ENCODE measurements around the gene TRIM71. TPM values are rescaled to one million over a fixed set of nuclear protein-coding genes. Genes with fewer than 3 reads are reported as not detected.

TRIM71 gene
- total and polyA plus RNA-seq, 8 donors: under 0.01 to 2.8 (median 0.12) TPM; not detected in 3

DNA sequence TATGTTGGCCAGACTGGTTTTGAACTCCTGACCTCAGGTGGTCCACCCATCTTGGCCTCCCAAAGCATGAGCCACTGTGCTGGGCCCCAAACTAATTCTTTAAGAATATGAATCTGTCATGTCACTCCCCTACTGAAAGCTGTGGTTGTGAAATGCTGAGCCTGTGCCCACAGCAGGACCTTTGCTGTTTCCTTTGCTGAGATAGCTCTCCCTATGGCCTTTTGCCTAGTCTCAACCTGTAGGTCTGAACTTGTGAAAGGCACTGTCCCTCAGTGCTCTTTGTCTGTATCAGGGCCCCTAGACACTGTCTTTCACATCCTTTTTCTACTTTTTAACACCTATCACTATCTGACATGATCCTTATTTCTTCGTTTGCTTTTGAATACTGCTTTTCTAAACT lies 70.9 kb downstream of the TRIM71 start:
- H3K27me3 ChIP-seq: peaks cover 0 to 4% (median 0%) of the 10 kb centered on the region in 3 donors
- intact Hi-C loops (cut with DNase I; ENCODE audit: low total_unique reads): no loop called here
- H3K9me3 ChIP-seq: no peaks in the 10 kb centered on the region
- TF ChIP-seq POLR2AphosphoS5 (IDR thresholded peaks at IDR 0.05) (no peak), EP300 (IDR thresholded peaks at IDR 0.05) (no peak), POLR2A (IDR thresholded peaks at IDR 0.05) (no peak)
- TF ChIP-seq, protein P1, sequence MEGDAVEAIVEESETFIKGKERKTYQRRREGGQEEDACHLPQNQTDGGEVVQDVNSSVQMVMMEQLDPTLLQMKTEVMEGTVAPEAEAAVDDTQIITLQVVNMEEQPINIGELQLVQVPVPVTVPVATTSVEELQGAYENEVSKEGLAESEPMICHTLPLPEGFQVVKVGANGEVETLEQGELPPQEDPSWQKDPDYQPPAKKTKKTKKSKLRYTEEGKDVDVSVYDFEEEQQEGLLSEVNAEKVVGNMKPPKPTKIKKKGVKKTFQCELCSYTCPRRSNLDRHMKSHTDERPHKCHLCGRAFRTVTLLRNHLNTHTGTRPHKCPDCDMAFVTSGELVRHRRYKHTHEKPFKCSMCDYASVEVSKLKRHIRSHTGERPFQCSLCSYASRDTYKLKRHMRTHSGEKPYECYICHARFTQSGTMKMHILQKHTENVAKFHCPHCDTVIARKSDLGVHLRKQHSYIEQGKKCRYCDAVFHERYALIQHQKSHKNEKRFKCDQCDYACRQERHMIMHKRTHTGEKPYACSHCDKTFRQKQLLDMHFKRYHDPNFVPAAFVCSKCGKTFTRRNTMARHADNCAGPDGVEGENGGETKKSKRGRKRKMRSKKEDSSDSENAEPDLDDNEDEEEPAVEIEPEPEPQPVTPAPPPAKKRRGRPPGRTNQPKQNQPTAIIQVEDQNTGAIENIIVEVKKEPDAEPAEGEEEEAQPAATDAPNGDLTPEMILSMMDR (IDR thresholded peaks at IDR 0.05): no peak
- DNase-seq: no peak
- peaks cover 0 to 13% (median 9%) of the 10 kb centered on the region in 4 donors for H3K4me1 ChIP-seq
- no peaks in the 10 kb centered on the region for H3K36me3 ChIP-seq
- no peak overlapping the region for H3K27ac ChIP-seq
- H3K4me3 ChIP-seq: no peak overlapping the region
- WGBS, 5 donors: 77 to 88% (median 83%) methylated on average over 1 of the region's 1 CpG

DNA sequence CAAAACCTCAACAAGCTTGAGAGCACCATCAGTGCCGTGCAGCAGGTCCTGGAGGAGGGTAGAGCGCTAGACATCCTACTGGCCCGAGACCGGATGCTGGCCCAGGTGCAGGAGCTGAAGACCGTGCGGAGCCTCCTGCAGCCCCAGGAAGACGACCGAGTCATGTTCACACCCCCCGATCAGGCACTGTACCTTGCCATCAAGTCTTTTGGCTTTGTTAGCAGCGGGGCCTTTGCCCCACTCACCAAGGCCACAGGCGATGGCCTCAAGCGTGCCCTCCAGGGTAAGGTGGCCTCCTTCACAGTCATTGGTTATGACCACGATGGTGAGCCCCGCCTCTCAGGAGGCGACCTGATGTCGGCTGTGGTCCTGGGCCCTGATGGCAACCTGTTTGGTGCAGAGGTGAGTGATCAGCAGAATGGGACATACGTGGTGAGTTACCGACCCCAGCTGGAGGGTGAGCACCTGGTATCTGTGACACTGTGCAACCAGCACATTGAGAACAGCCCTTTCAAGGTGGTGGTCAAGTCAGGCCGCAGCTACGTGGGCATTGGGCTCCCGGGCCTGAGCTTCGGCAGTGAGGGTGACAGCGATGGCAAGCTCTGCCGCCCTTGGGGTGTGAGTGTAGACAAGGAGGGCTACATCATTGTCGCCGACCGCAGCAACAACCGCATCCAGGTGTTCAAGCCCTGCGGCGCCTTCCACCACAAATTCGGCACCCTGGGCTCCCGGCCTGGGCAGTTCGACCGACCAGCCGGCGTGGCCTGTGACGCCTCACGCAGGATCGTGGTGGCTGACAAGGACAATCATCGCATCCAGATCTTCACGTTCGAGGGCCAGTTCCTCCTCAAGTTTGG lies 72.9 kb downstream of the TRIM71 start:
- no peaks in the 10 kb centered on the region for H3K9me3 ChIP-seq
- DNase-seq: no peak
- 94 to 98% (median 96%) methylated on average over 38 to 42 of the region's 42 CpGs for WGBS, 5 donors
- peaks cover 0 to 9% (median 4%) of the 10 kb centered on the region in 4 donors for H3K4me1 ChIP-seq
- no peak overlapping the region for H3K4me3 ChIP-seq
- TF ChIP-seq POLR2A (IDR thresholded peaks at IDR 0.05) (no peak), EP300 (IDR thresholded peaks at IDR 0.05) (no peak), POLR2AphosphoS5 (IDR thresholded peaks at IDR 0.05) (no peak)
- TF ChIP-seq, protein P1 (IDR thresholded peaks at IDR 0.05): no peak
- no peak overlapping the region for H3K27ac ChIP-seq
- intact Hi-C loops (cut with DNase I; ENCODE audit: low total_unique reads): no loop called here
- peaks cover 0 to 4% (median 0%) of the 10 kb centered on the region in 3 donors for H3K27me3 ChIP-seq
- H3K36me3 ChIP-seq: no peaks in the 10 kb centered on the region

DNA sequence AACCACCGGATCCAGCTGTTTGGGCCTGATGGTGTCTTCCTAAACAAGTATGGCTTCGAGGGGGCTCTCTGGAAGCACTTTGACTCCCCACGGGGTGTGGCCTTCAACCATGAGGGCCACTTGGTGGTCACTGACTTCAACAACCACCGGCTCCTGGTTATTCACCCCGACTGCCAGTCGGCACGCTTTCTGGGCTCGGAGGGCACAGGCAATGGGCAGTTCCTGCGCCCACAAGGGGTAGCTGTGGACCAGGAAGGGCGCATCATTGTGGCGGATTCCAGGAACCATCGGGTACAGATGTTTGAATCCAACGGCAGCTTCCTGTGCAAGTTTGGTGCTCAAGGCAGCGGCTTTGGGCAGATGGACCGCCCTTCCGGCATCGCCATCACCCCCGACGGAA lies 73.6 kb downstream of the TRIM71 start:
- H3K9me3 ChIP-seq: no peaks in the 10 kb centered on the region
- TF ChIP-seq, protein P1 (IDR thresholded peaks at IDR 0.05): no peak
- TF ChIP-seq EP300 (IDR thresholded peaks at IDR 0.05) (no peak), POLR2AphosphoS5 (IDR thresholded peaks at IDR 0.05) (no peak), POLR2A (IDR thresholded peaks at IDR 0.05) (no peak)

GRCh38 chr3:32892625-32893598 lies 75.1 kb downstream of the TRIM71 start:
- intact Hi-C loops (cut with DNase I; ENCODE audit: low total_unique reads): no loop called here
- no peak for TF ChIP-seq POLR2A (IDR thresholded peaks at IDR 0.05)
- no peak for TF ChIP-seq POLR2AphosphoS5 (IDR thresholded peaks at IDR 0.05)
- no peak for TF ChIP-seq EP300 (IDR thresholded peaks at IDR 0.05)
- TF ChIP-seq, protein P1 (IDR thresholded peaks at IDR 0.05): no peak
- H3K36me3 ChIP-seq: no peaks in the 10 kb centered on the region
- WGBS, 5 donors: 65 to 80% (median 76%) methylated on average over 8 of the region's 8 CpGs
- no peak overlapping the region for H3K4me3 ChIP-seq
- no peak for DNase-seq
- H3K27me3 ChIP-seq: peaks cover 0 to 4% (median 0%) of the 10 kb centered on the region in 3 donors
- no peaks in the 10 kb centered on the region for H3K4me1 ChIP-seq
- no peak overlapping the region for H3K27ac ChIP-seq
- no peaks in the 10 kb centered on the region for H3K9me3 ChIP-seq

More for the DNA sequence above, 73.6 kb downstream of the TRIM71 start:
- H3K4me3 ChIP-seq: no peak overlapping the region
- no peak overlapping the region for H3K27ac ChIP-seq
- intact Hi-C loops (cut with DNase I; ENCODE audit: low total_unique reads): no loop called here
- no peak for DNase-seq
- H3K4me1 ChIP-seq: peaks cover 0 to 2% (median under 1%) of the 10 kb centered on the region in 4 donors
- peaks cover 0 to 4% (median 0%) of the 10 kb centered on the region in 3 donors for H3K27me3 ChIP-seq
- WGBS, 5 donors: 89 to 96% (median 93%) methylated on average over 17 to 19 of the region's 19 CpGs
- H3K36me3 ChIP-seq: no peaks in the 10 kb centered on the region
